ENCODE results near the gene THTPA. TPM values are rescaled to one million over a fixed set of nuclear protein-coding genes. Genes with fewer than 3 reads are reported as not detected.

The THTPA gene
- 12.3 and 14.9 TPM in 2 replicates for total RNA-seq (2014; rRNA removed; shearing (Covaris generic))

- DNase-seq, result peak; percentile 93 to 94
- Histone ChIP-seq H3K9me3 (replicated peaks) (no peaks in the 10 kb centered on the region), H3K4me1 (peaks cover 7% of the 10 kb centered on the region; the same call in 1 of the 2 replicates), H3K27me3 (no peaks in the 10 kb centered on the region), H3K27ac (peak within 1 kb of the TSS; percentile 89), H3K4me3 (peak within 1 kb of the TSS; percentile 100), H3K36me3 (no peaks in the 10 kb centered on the region)
Measured at GRCh38 chr14:23555882-23556699, at the start of gene THTPA. TSS of gene THTPA (plus strand) at chr14:23556271. CDS start at chr14:23556758, 487 bp downstream.

DNA sequence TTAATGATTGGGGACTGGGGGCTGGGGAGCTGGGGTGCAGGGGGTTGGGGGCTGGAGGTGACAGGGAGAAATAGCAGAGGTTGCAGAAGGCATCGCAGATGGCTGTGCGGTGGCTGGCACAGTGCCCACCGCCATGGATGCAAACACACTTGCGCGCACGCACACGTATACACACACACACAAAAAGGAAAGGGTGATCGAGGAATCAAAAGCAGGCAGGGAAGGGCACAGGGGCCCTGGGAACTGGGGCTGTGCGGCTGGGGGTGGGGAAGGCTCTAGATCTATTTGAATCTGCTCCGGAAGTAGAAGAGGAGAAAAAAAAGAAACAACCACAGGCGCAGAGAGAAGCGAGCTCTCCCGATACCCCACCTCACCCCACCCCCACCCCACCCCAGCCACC lies 43.9 kb upstream of the THTPA start:
- Histone ChIP-seq H3K27ac (no peak overlapping the region), H3K4me1 (no peaks in the 10 kb centered on the region), H3K4me3 (no peak overlapping the region), H3K9me3 (replicated peaks) (no peaks in the 10 kb centered on the region), H3K27me3 (no peaks in the 10 kb centered on the region), H3K36me3 (no peaks in the 10 kb centered on the region)
- DNase-seq, result no peak

DNA sequence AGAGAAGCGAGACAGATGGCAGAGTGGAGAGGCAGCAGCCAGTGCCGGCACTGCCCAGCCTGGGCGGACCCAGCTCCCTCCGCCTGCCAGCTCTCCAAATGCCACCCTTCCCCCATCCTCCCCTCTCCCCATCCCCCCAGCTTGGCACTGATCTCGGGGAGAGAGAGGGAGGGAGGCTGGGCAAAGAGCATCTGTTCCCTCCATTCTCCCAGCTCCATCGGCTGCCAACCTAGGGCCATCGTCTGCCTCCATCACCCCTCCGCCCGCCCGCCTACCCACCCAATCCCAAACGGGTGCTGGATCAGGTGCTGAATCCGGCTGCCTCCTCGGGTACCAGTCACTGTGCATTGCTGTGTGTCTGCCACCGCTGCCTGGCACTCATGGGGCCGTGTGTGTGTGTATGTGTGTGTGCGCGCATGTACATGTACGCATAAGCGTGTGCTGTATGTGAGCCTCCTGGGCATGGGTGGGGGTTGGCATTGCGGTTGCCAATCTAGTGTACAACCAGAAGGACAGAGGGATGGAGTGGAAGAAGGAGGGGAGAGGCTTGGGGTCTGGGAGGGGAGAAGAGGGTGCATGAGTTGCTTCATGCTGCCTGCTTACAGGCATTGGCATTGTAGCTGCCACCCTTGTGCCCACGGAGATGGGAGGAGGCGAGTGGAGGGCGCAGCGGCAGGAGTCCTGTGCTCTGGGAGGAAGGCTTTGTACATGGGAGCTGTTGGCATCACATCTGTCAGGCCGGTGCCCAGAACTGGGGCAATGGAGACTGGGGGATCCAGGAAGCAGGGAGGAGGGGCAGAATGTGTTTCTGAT lies 42.9 kb upstream of the THTPA start:
- H3K27ac ChIP-seq, result no peak overlapping the region
- DNase-seq, result no peak

DNA sequence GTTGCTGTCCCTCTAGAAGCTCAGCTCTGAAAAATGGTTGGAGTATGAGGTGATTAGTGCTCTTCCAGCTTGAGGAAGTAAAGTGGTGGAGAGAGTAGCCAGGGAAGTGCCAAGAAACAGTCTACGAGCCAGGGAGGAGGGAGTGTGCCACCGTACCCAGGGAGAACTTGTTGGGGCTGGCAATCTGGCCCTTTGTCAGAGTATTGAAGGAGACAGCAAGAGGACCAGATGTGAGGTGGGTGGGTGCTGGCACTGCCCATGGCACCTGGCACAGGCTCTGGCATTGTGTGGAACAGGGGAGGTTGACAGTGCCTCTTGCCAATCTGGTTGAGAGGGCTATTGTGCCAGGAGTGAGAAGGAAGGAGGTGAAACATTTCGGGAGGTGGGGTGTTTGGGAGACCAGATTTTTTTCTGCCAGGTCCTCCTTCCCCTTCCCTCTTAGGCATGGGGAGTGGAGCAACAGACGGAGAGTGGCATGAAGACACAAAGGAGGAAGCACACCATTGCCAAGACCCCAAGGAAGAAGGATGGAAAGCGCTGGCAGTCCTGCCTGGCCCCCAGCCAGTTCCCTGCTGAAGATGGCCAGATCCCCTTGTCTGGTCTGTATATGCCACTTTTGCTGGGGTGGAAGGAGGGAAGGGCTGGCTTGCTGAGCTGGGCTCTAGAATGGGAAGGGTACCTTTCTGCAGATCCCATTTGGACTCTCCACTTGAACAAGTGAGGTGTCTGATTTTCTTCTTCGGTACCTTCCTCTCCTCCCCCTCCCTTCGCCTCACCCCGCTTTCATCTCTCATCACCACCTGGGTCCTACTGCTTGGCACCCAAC lies 42.0 kb upstream of the THTPA start:
- no peak overlapping the region for H3K4me3 ChIP-seq
- no peak for DNase-seq
- H3K27me3 ChIP-seq, result no peaks in the 10 kb centered on the region; the same call in 1 of the 2 replicates
- H3K27ac ChIP-seq, result no peak overlapping the region
- no peaks in the 10 kb centered on the region for H3K36me3 ChIP-seq
- no peaks in the 10 kb centered on the region for H3K4me1 ChIP-seq
- no peaks in the 10 kb centered on the region for H3K9me3 ChIP-seq (replicated peaks)

More for the DNA sequence above, 42.9 kb upstream of the THTPA start:
- H3K4me3 ChIP-seq, result no peak overlapping the region
- H3K9me3 ChIP-seq (replicated peaks), result no peaks in the 10 kb centered on the region
- no peaks in the 10 kb centered on the region for H3K36me3 ChIP-seq
- no peaks in the 10 kb centered on the region; the same call in 1 of the 2 replicates for H3K27me3 ChIP-seq
- no peaks in the 10 kb centered on the region for H3K4me1 ChIP-seq

DNA sequence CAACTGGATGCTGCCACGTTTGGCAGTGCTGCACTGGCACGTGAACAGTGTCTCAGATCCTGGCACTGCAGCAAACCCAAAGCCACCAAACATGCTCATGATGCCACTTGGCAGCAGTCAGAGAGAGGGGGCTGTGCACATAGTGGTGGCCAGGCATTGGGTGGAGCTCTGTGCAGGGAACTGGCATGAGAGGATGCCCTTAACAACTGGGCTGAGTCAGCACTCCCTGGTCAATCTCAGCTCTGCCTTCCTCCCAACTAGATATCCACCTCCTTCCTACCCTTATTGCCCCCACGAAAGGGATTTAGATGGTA lies 41.5 kb upstream of the THTPA start:
- H3K9me3 ChIP-seq (replicated peaks), result no peaks in the 10 kb centered on the region
- H3K27me3 ChIP-seq, result no peaks in the 10 kb centered on the region; the same call in 1 of the 2 replicates
- H3K36me3 ChIP-seq, result no peaks in the 10 kb centered on the region
- no peak overlapping the region for H3K27ac ChIP-seq
- no peaks in the 10 kb centered on the region for H3K4me1 ChIP-seq
- no peak overlapping the region for H3K4me3 ChIP-seq
- DNase-seq, result no peak

- H3K4me3 ChIP-seq, result no peak overlapping the region
- H3K27ac ChIP-seq, result no peak overlapping the region
- no peaks in the 10 kb centered on the region for H3K36me3 ChIP-seq
- H3K9me3 ChIP-seq (replicated peaks), result no peaks in the 10 kb centered on the region
- H3K27me3 ChIP-seq, result peaks cover 3% of the 10 kb centered on the region; the same call in 1 of the 2 replicates
- H3K4me1 ChIP-seq, result no peaks in the 10 kb centered on the region
- no peak for DNase-seq
Measured at GRCh38 chr14:23517650-23518326, 38.3 kb upstream of the THTPA start.

DNA sequence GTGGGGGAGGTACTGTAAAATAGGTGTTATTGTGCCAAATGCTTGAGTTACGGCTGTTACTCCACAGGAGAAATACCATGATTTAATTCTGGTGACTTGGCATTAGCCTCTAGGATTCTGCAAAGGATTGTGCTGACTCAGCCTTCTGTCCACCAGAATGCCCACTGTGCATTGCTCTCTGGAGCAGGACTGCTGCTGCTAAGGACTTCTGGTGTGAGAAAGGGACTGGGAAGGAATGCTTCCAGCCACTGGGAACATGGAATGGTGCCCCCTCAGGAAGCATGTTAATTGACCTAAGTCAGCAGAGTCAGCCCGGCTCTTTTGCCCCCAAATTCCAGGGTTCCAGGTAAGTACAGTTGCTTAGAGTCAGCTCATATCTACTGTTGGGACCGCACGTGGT lies 37.4 kb upstream of the THTPA start:
- Histone ChIP-seq H3K4me1 (no peaks in the 10 kb centered on the region), H3K9me3 (replicated peaks) (no peaks in the 10 kb centered on the region), H3K27ac (no peak overlapping the region), H3K36me3 (no peaks in the 10 kb centered on the region), H3K4me3 (no peak overlapping the region), H3K27me3 (peaks cover 3% of the 10 kb centered on the region; the same call in 1 of the 2 replicates)
- no peak for DNase-seq

GRCh38 chr14:23520899-23521533 lies 35.1 kb upstream of the THTPA start:
- no peak overlapping the region for H3K4me3 ChIP-seq
- H3K4me1 ChIP-seq, result peaks cover 5% of the 10 kb centered on the region; the same call in 1 of the 2 replicates
- no peak overlapping the region for H3K27ac ChIP-seq
- H3K9me3 ChIP-seq (replicated peaks), result no peaks in the 10 kb centered on the region
- DNase-seq, result no peak
- no peaks in the 10 kb centered on the region for H3K36me3 ChIP-seq
- H3K27me3 ChIP-seq, result peaks cover 3% of the 10 kb centered on the region; the same call in 1 of the 2 replicates

GRCh38 chr14:23521785-23522640 lies 34.1 kb upstream of the THTPA start:
- no peaks in the 10 kb centered on the region for H3K36me3 ChIP-seq
- H3K27ac ChIP-seq, result no peak overlapping the region
- no peaks in the 10 kb centered on the region for H3K9me3 ChIP-seq (replicated peaks)
- no peak for DNase-seq
- no peak overlapping the region for H3K4me3 ChIP-seq
- H3K27me3 ChIP-seq, result peaks cover 3% of the 10 kb centered on the region; the same call in 1 of the 2 replicates
- peaks cover 6% of the 10 kb centered on the region; the same call in 1 of the 2 replicates for H3K4me1 ChIP-seq

DNA sequence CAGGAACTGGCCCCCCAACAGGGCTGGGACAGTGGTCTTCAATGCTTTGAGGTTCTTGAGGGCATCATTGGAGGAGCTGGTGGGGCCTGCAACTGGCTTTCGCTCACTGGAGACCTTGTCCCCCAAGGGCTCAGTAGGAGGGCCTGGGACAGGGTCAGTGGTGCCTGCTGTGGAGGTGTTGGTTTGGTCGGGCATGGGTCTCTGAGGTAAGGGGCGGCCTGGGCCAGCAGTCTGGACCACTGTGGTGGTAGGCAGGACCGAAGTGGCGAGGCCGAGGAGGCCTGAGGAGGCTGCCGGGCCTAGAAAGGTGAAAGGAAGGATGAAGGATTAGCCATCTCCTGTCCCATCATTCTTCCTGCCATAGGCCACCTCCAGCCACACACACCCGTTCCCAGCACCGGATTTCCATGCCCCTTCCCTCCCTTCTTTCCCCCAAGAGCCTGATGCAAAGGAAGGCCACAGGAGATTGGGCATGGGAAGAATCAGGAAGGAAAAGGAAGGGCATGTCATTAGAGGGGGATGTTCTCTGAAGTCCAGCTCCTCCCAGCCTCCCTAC lies 33.4 kb upstream of the THTPA start:
- no peaks in the 10 kb centered on the region for H3K36me3 ChIP-seq
- H3K27me3 ChIP-seq, result peaks cover 3% of the 10 kb centered on the region; the same call in 1 of the 2 replicates
- H3K9me3 ChIP-seq (replicated peaks), result no peaks in the 10 kb centered on the region
- no peak overlapping the region for H3K4me3 ChIP-seq
- peaks cover 6% of the 10 kb centered on the region; the same call in 1 of the 2 replicates for H3K4me1 ChIP-seq
- no peak for DNase-seq
- no peak overlapping the region for H3K27ac ChIP-seq

DNA sequence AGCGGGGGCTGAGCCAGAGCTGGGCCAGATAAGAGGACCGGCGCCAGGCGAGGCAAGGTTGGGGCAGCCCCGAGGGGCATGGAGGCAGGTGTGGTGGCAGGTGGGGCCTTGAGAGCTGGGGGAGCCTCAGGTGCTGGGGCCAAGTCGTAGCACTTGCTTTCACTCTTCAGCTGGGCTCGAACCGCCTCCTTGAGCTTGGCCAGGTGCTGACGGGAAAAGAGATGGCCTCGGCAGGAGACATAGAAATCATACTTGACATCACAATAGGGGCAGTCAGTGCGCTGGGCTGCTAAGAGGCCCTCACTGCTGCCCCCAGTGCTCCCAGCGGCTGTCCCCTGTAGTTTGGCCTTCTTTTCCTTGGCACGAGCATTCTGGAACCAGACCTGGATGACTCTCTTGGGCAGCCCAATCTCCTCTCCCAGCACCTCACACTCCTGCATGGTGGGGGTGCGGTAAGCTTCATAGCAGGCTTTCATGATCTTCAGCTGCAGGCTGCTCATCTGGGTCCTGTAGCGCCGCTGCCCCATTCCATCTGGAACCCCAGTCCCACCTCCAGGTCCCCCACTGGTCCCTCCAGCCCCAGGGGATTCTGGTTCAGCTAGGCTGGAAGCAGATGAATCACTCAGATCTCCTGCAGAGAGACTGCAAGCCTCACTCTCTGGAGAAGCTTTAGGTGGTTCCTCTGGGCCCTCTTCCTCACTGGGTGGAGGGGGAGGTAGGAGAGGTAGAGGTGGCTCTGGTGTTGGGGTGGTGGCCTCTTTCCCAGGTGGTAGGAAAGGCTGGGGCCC lies 32.6 kb upstream of the THTPA start:
- H3K9me3 ChIP-seq (replicated peaks), result no peaks in the 10 kb centered on the region
- no peak overlapping the region for H3K4me3 ChIP-seq
- H3K4me1 ChIP-seq, result peaks cover 6% of the 10 kb centered on the region; the same call in 1 of the 2 replicates
- no peak overlapping the region for H3K27ac ChIP-seq
- no peaks in the 10 kb centered on the region for H3K36me3 ChIP-seq
- no peak for DNase-seq
- H3K27me3 ChIP-seq, result peaks cover 3% of the 10 kb centered on the region; the same call in 1 of the 2 replicates

DNA sequence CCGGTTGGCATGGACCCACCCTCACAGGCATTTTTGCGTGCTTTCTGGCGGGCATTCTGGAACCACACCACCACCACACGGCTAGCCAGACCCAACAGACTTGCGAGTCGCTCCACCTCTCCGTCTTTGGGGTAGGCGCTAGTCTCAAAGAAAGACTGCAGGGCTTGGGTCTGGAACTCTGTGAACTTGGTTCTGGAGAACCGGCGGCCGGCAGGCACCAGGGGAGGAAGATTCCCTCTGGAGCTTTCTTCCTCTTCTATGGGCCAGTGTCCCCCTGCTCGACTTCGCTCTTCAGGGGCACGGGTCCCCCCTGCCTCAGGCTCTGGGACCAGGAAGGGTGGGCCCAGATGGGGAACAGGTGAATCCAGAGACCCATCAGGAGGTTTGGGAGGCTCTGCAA lies 31.1 kb upstream of the THTPA start:
- no peak for DNase-seq
- Histone ChIP-seq H3K36me3 (no peaks in the 10 kb centered on the region), H3K4me3 (no peak overlapping the region)

More for the DNA sequence above, 31.1 kb upstream of the THTPA start:
- Histone ChIP-seq H3K27ac (no peak overlapping the region), H3K9me3 (replicated peaks) (no peaks in the 10 kb centered on the region), H3K4me1 (peaks cover 8% of the 10 kb centered on the region), H3K27me3 (peaks cover 2% of the 10 kb centered on the region; the same call in 1 of the 2 replicates)

All from SJCRH30 (cell line).